Posterior cingulate gyrus (tissue), 11 donors: ENCODE measurements around the gene ACVR2A.

ENCODE experiments used
- DNase-seq, 10 donors: peaks; one replicate each; pipeline versions ENCODE4 v3.0.0 to v3.0.0-alpha.2; 2020 to 2021; ENCODE audit warnings: mixed read lengths in 3 of 10
- intact Hi-C: fragments of 100-400 bp; cut with DNase I; formaldehyde crosslinking; loops from one replicate; pipeline ENCODE4 v1.15.1; 2023

Gene ACVR2A

DNA sequence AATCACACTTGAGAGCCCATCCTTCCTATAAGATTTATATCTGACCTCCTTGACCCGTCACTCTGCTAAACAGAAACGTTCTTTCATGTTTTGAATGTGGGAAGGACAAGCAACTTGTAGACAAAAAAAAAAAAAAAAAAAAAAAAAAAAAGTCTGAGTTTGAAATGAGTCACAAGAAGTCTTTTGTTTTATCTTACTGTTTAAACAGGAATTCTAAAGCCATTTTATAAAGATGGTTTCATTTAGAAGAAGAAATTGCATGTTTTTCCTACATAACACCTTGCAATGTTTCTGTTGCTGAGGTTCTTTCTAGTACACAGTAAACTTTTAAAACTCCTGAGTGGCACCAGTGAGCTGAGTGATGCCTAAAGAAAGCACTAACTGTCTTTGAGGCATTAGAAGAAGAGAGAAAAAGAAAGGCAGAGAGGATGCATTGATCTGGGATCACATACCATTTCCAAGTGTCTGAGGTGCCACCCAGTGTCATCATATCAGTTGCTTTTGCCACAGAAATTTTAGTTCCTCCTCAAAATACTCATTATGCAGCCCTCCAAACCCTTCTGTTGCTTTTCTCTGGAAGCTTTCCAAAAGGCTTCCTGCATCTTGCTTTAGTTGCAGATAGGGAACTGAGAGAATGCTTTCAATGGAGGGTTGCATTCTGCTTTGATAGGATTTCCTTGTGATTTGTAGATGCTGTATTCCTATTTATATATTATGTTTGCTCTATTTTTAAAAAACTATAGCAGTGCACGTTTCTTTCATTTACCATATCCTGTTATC, 69.1 kb downstream of the ACVR2A start:
- DNase-seq: no peak
- intact Hi-C loops: no loop called here

DNA sequence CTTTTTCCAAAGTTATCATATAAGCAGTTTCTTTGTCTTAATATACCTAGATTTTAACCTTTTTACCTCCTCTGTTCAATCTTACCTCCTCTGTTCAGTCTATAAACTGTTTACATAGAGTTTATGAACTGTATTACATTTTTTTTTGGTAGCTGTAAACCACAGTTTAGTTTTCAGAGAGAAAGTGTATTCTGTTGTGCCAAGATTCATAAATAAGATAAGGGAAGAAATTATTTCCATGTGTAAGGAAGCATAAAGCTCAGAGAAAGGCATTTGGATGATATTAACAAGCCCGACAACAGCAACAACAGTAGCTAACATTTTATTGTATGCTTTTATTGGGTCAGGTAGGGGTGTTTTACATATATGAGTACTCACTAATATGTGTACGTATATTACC, 71.2 kb downstream of the ACVR2A start:
- intact Hi-C loops: no loop called here
- DNase-seq: no peak

DNA sequence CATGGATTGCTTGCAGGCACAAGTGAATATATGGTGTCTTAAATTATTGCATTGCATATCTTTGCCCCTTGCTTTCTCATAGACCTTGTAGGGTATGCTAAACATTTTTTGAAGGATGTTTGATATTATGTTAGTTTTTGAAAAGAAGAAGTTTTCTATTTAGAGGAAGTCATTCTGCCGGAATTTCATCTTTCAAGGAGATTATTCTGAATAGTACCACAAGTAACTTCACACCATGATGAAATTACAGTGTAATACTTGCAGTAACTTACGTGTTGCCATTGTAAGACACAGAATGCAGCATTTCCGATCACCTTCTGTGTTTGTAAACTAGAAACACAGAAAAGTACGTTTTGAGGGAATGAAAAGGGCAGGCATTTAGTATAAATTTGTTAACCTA, 71.9 kb downstream of the ACVR2A start:
- intact Hi-C loops: no loop called here
- DNase-seq: no peak

DNA sequence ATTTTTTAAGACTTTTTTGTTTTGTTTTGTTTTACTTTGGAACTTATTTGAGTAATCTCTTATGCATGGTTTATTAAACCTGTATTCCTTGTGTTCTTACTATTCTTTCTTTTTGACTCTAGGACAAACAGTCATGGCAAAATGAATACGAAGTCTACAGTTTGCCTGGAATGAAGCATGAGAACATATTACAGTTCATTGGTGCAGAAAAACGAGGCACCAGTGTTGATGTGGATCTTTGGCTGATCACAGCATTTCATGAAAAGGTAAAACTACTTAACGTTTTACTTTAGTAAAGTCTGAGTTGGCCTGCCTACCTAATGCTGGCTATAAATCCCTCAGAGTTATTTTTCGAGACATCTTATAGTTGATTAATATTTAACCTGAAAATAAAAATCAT, 72.3 kb downstream of the ACVR2A start:
- no peak for DNase-seq
- intact Hi-C loops: no loop called here

DNA sequence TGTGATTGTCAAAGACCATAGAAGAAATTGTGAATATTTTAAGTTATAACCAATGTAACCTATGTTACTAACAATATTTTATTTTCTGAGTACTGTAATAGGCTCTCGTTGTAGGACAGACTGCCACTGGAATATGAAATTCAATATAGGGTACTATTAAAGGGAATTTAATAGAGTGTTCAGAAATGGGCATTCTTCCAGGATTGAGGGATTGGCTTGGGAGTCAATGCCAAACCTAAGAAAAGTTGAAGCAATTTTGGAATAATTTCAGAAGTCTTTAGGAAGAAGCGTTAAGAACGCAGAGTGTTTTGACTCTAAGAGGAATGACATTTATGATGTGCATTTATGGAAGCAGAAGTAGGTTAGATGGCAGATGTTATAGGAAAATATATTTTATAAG, 79.0 kb downstream of the ACVR2A start:
- DNase-seq: no peak
- intact Hi-C loops: no loop called here

DNA sequence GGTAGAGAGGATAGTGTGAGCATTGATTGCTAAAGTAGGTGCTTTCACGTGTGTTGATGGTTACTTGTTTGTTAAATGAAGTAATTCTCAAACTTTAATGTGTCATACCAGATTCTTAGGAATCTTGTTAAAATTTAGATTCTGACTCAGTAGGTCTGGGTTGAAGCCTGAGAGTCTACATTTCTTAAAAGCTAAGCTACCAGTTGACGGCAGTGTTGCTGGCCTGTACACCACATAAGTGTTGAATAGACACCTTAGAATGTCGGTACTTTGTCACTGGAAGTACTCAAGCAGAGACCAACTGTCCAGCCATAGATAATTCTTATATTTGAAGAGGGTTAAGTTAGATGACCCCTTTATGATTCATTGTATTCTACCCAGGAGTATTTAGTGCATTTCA, 79.8 kb downstream of the ACVR2A start:
- intact Hi-C loops: no loop called here

DNA sequence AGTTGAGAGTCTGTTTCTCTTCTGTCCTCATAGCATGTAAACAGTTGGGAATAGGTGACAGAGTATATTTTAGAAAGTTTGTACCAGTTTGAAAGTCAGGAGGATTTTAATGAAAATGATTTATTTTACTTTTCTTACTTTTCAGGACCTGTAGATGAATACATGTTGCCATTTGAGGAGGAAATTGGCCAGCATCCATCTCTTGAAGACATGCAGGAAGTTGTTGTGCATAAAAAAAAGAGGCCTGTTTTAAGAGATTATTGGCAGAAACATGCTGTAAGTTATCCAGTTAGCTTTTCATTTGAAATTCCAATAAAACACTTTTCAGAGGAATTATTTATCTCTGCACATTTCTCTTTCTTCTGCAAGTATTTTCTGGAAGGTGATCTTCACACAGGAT, 81.1 kb downstream of the ACVR2A start:
- DNase-seq: no peak
- intact Hi-C loops: no loop called here

More for the DNA sequence above, 79.8 kb downstream of the ACVR2A start:
- DNase-seq: no peak

DNA sequence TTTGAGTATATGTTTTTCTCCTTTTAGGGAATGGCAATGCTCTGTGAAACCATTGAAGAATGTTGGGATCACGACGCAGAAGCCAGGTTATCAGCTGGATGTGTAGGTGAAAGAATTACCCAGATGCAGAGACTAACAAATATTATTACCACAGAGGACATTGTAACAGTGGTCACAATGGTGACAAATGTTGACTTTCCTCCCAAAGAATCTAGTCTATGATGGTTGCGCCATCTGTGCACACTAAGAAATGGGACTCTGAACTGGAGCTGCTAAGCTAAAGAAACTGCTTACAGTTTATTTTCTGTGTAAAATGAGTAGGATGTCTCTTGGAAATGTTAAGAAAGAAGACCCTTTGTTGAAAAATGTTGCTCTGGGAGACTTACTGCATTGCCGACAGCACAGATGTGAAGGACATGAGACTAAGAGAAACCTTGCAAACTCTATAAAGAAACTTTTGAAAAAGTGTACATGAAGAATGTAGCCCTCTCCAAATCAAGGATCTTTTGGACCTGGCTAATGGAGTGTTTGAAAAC, 82.3 kb downstream of the ACVR2A start:
- no peak for DNase-seq
- intact Hi-C loops: no loop called here

DNA sequence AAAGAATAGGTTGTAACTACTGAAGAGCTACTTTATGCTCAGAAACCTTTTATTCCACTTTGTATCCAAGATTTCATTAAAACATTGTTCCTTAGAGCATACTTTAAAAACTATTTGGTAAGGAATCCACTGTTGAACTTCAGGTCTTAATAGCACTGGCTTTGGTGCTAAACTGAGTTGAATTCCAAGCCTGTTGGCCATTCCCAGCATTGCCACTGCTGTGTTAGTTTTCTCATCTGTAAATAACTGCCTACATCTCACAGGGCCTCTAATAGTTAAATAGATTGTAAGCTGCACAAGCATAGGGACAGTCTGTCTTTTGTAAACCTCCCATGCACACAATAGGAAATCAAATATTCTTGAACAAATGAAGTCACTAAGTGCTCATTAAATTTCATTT, 89.1 kb downstream of the ACVR2A start:
- intact Hi-C loops: loop anchor here (10.0 kb wide), 2 partner anchors 1061 to 1631 kb away; no protein-coding TSS in a partner anchor
- DNase-seq: no peak

DNA sequence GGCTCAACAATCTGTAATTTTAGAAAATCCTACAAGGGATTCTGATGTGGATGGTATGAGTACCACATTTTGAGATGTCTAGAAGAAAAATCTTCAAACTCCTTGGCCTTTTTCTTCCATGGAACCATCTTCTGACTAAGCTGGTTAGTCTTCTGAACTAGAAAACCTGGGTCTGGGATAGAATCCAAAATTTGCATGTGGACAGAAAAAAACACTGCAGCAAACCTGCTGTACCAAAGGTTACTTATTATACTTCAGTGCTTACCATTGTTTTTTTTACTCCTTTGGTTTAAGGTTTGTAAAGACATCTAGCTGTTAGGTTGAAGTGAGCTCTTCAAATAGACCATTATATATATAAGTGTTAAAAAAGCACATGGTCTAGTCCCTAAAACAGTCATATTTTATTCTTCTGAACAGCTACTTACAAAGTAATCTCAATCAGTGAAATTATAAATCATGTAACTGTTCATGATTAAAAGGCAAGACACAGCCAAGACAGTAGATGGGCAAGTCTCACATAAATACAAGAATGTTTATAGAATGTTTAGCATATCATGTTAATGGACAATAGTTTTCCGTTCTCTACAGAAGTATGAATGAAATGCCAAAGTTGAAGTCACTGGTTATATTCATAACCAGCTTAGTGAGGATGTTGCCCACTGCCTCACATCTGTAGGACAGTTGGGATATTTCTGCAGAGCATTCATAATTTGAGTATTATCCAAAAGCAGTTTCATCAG, 90.2 kb downstream of the ACVR2A start:
- intact Hi-C loops: loop anchor here (10.0 kb wide), 2 partner anchors 1060 to 1630 kb away; no protein-coding TSS in a partner anchor
- no peak for DNase-seq

DNA sequence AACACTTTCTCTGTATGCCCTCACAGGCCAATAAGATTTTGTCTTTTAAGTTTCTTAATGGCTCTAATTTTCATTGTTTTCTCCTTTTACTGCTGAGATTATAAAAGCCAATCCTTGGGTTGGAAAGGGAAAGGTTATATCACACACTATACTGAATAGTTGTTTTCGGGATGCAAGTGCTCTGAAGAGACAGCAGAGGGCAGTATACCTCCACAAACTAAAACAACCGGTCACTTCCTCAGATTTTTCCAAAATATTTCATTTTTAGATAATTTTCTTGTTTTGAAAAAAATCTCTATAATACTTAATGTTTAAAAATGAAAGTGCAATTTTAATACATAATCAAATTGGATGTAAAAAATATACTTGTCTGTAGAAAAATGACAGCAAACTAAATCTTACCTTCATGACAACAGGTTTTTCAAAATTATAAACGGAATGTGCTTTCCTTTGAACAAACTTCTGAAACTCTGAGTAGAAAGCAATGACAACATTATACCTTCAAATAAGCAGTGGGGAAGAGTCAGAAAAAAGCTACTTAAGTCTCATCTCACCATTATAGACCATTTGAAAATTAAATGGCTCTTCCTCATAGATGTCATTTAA, 93.0 kb downstream of the ACVR2A start:
- no peak for DNase-seq
- intact Hi-C loops: loop anchor here (1.0 to 10.0 kb wide), 3 partner anchors 572 to 1627 kb away; no protein-coding TSS in a partner anchor

DNA sequence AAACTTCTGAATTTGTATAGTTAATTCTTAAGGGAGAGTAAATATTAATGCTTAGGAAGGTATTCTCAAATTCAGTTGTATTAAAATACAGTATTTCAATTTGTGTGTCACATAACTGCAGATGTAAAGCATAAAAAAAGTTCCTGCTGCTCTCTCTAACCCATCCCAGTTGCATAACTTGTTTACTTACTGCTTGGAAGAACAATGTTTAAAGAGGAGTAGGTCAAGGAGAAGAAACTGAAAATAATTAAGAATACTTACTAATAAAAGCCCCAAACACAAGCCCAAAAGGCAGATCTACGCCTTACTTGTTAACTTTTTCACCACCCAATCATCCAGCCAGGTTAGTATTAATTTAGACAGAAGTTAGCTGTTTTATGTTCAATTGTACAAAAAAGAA, 94.5 kb downstream of the ACVR2A start:
- intact Hi-C loops: loop anchor here (10.0 kb wide), 2 partner anchors 1055 to 1625 kb away; no protein-coding TSS in a partner anchor
- no peak for DNase-seq

DNA sequence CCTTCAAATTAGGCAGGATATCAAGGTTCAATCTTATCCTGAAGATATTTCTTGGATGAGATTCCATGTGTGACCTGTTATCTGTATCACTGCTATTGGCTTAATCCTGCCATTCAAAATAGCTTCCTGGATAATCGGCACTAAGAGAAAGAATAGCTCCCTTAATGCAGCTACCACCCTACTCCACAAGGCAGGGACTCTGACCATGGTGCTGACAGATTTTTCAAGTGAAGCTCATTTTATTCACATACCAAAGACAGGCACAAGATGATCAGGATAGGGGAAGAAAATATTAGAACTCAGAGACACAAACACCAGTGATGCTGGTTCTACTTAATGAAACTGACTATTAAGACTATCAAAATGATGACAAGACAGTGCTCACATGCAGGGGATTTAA, 100.8 kb downstream of the ACVR2A start:
- no peak for DNase-seq
- intact Hi-C loops: no loop called here

DNA sequence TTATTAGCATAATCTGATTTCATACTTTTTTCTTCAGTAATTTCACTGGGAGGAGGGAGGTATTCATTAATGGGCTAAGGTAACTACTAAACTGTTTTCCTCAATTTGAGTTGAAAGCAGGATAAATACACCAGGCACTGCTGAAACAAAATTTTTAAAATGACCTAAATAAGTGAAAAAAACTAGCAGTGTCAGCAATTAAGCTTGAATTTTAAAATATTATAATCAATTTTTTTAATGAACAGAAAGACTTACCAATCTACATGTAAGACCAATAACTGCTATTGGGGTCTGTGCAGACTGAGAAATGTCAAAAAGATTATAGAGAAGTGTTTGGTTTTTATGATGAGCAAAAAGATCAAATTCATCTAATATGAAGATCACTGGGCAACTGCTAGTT, 107.3 kb downstream of the ACVR2A start:
- intact Hi-C loops: no loop called here
- no peak for DNase-seq

DNA sequence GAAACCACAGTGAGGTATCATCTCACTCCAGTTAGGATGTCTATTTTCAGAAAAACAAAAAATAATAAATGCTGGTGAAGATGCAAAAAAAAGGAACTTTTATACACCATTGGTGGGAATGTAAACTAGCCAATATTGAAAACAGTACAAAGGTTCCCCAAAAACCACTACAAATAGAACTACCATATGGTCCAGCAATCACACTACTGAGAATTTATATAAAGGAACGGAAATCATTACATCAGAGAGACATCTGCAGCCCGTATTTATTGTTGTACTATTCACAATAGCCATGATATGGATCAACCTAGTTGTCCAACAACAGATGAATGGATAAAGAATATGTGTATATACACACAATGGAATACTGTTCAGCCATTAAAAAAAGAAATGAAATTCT, 123.7 kb downstream of the ACVR2A start:
- intact Hi-C loops: no loop called here

DNA sequence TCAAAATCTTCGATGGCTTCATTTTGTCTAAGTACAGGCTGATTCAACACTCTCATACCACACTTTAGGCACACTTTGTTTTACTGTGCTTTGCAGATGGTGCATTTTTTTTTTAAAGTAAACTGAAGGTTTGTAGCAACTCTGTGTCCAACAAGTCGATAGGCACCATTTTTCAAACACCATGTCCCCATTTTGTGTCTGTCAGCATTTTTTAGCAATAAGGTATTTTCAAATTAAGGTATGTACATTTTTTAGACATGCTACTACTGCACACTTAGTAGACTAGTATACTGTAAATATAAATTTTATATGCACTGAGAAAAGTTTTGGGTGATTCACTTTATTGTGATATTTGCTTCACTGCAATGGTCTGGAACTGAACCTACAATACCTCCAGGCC, 131.3 kb downstream of the ACVR2A start:
- intact Hi-C loops: no loop called here
- no peak for DNase-seq

More for the DNA sequence above, 123.7 kb downstream of the ACVR2A start:
- no peak for DNase-seq

DNA sequence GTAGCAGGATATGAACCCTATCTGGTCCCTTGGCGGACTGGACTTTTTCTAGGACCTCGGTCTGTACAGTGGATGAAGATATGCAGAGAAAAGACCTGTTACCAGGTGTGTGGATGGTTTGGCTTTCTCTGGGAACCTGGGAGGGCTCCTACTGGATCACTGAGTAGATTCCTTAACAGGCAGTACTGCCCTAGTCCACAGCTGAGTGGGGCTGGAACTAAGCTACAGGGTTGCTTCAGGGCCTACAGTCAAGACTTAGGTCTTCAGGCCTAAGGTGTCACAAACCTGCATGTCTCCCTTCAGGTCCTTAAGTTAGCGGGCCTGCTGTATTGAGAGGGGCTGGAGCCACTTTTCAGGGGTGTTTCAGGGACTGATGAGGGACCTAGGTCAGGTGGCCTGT, 132.8 kb downstream of the ACVR2A start:
- intact Hi-C loops: no loop called here
- DNase-seq: no peak
